Hepatocyte (in vitro differentiated cells): ENCODE measurements around the gene TMEM255B.

Source experiments
- EZH2 ChIP-seq: fragments of 200-600 bp; sonication (generic); IDR thresholded peaks from 2 replicates; pipeline ENCODE4 v1.6.1; 2016; ENCODE audit warnings: antibody characterized with exemption, mild to moderate bottlenecking, borderline replicate concordance
- TF ChIP-seq, protein P1 (sequence below): fragments of 200-600 bp; sonication (generic); IDR thresholded peaks from 2 replicates; pipeline ENCODE4 v1.5.1; 2016; ENCODE audit warnings: antibody characterized with exemption, mild to moderate bottlenecking; ENCODE audit not compliant: poor library complexity

DNA sequence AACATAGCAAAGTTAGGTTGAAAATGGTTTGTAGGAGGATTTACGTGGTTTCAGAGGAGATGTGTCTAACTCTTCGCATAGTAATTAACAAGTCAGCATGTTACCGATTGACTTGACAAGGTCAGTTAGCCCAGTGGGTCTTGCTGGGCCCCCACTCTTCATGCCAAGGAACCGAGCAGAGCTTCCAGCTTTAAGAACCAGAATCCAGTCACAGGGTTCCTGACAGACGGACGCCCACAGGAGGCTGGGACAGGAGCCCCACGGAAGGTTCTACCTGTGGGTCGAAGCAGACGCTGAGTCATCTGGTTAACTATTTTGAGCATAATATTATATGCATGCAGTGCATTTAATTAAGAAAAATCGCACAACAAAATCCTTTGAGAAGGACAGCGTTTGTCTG lies 3.5 kb downstream of the TMEM255B start:
- TF ChIP-seq, protein P1, sequence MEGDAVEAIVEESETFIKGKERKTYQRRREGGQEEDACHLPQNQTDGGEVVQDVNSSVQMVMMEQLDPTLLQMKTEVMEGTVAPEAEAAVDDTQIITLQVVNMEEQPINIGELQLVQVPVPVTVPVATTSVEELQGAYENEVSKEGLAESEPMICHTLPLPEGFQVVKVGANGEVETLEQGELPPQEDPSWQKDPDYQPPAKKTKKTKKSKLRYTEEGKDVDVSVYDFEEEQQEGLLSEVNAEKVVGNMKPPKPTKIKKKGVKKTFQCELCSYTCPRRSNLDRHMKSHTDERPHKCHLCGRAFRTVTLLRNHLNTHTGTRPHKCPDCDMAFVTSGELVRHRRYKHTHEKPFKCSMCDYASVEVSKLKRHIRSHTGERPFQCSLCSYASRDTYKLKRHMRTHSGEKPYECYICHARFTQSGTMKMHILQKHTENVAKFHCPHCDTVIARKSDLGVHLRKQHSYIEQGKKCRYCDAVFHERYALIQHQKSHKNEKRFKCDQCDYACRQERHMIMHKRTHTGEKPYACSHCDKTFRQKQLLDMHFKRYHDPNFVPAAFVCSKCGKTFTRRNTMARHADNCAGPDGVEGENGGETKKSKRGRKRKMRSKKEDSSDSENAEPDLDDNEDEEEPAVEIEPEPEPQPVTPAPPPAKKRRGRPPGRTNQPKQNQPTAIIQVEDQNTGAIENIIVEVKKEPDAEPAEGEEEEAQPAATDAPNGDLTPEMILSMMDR, result no peak
- TF ChIP-seq EZH2, result no peak
